G401.6 (cell line): ENCODE data around the gene CLRN1.

ENCODE experiments used
- FAIRE-seq: peaks from 2 replicates; lab custom pipeline; 2012; peaks lifted over from hg19 to GRCh38; lab: Jason Lieb, UNC

Gene CLRN1

DNA sequence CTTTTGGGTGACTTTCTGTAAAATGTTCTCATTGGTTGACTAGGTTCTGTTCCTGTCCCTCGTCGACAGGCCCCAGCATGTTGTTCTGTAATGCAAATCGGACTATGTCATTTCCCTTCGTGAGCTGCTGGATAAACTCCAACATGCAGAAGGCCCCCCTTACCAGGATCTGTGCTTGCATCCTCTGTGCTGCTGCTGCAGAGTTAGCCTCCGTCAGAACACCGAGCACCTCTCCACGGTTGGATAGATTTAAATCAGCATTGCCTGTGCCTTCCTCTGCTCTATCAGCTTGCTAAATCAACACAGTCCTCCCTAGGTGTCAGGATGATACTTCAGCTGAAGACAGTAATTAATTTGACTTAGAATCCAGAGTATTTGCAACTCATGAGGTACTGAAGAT is 54.6 kb downstream of the CLRN1 start:
- no peak for FAIRE-seq

DNA sequence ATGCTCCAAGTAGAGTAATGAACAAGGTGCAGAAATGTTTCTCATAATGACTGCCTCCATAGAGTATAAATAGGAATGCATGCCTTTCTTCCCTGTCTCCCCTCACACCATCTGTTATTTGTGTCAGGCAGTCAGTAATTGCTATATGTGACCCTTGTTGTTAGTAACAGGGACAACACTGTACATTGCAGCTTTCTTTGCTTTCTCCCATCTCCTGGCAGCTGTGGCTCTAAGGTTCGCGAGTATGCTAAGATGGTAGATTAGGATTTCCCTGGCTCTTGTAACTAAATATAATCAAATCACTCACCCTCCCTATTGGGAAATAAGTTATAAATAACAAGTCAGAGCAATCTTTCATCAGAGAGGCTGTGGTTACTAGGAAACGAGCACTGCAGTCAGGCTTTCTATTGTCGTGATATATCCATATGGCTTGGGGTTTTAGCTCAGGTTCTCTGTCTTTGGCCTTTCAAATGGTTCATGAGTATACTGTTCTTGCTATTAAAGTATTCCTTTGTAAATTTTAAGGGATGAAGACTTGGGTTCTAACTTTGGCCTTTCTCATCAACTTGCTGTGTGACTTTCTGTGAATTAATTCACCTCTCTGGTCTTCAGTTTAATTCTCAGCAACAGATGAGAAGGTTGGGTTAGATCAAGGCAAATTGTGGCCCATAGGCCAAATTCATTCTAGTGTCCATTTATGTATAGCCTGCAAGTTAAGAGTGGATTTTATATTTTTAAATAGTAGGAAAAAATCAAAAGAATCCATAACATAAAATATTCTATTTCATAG is 59.2 kb downstream of the CLRN1 start:
- FAIRE-seq: no peak

DNA sequence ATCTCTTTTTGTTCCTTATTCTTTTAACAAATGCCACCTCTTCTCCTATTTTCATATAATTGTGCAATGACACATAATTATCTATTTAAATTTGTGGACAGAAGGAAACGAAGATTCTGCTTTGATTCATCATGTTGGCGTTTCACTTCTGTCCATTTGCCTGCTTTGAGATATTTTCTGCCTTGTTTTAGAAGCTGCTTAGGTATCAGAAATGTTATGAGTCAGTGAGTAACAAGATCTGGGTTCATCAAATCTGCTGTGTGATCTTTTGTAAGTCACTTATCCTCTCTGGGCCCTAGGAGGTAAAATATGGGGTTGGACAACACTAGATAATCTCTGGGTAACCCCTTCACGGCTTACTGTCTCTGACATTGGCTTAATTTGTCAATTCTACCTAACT is 60.0 kb downstream of the CLRN1 start:
- FAIRE-seq: no peak

DNA sequence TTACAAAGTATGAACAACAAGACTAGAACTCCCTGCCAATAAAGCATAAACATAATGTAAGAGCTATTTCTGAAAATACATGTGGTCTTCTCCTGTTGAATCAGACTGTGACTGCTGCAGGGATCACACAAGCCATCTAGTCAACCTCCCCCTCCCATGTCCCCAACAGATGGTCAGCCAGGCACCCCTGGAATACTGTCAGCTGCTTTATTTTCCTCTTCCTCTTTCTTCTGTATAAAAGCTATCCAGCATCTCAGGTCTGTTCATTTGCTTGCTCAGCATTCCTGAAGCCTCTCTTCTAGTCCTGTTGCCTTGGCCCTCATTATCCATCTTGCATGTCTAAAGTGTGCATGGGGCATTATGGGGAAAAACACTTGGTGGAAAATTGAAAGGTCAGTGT is 60.8 kb downstream of the CLRN1 start:
- no peak for FAIRE-seq

DNA sequence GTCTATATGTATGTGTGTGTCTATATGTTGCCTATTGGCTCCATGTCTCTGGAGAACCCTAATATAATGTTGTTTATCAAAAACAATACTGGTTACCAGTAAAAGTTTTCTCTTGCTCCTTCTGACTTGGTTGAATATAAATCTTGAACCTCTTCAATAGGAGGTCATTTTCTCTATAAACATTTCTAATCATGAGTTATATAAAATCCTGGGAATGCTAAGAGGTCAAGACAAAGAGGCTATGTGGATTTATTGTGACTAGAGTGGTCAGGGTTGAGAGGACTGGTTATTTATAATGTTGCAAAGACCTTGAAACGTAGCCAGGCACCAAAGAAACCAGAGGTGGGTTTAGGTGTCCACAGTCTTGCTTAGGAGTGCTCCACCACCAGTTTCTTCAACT is 66.1 kb downstream of the CLRN1 start:
- FAIRE-seq: no peak

DNA sequence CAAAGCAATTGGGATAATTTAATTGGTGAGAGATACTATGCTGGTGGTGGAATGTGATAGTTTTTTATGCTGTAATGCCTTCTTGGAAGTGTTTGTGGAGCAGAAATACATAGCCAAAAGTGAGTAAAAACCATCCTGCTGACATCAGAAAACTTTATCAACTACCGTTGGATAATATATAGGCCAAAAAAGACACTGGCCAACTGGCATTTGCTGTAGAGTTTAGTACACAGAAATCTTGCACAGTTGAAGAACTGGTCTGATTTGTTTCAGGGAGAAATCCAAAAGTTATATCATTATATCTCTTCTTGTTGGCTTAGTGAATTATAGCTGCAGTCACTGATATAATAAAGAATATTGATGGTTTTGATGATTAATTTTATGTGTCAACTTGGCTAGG is 66.8 kb downstream of the CLRN1 start:
- no peak for FAIRE-seq

DNA sequence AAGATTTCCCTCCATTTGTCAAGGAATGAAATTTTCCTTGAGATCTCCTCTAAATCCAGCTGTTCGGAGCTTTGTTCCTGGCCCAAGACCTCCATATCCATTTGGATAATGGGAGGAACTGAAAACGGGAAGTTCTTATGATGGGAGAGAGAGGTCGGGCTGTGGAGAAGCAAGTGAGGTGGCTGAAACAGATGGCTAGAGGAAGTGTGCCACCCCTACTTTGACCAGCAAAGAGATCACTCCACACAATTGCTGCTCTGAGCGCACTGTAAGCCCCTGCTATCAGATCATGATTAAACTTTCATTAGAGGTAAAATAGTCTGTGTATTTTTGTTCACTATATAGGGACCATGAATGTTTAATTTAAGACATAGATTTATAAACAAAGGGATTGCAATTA is 67.2 kb downstream of the CLRN1 start, which contains the start of gene MINDY4B:
Gene MINDY4B, minus strand, starts transcription at position 101 of the 400 bp plus-strand sequence. Its CDS starts 0 bp downstream, at position 101.
- FAIRE-seq: no peak

DNA sequence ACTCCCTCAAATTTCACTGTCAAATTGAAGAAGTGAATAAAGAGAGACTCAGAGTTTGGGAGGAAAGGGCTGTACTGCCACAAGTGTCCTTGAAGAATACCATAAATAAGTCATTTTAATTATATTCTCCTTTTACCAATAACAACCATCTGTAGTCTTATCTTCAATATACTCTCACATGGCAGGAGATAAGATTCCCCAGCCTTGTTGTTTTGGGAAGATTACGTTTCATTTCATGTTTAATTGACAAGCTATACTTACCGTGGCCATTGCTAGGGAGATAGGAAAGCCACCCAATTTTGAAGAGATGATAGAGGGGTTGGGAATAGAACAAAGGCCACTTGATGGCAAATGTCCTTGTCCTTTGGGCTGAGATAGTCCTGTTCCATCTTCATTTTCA is 69.5 kb downstream of the CLRN1 start:
- FAIRE-seq: no peak

DNA sequence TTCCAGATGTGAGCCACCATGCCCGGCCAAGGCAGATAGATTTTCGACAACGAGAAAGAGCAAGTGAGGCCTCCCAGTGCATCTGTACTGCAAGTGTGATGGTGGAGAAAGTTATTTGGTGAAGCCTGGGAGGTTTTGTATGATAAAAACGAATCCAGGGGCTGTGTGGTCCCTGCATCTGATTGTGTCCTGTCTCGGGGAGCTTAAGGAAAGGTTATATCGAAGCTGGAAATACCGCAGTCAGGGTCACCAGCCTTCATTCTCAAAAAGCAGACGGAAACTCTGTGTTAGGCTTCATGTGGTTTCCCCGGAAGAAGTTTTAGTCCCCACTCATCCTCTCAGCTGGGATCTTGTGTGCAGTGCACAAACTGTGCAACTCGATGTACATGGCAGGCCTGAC is 70.7 kb downstream of the CLRN1 start:
- FAIRE-seq: no peak

DNA sequence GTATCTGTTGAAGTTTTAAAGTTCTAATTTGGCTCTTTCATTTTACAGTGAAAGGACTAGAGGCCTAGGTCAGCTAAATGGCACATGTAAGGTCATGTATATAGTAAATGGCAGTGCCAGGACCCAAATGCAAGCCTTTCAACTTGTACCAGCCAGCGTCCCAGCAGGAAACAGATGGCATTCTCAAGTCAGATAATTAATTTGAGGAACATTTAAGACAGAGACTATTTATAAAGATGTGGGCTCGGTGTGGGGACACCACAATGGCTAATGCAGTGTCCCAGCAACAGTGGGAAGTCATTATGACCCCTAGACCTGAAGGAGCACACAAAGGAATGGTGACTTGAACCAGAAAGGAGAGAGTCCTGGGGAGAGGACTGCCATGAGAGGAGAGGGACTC is 73.4 kb downstream of the CLRN1 start:
- no peak for FAIRE-seq

DNA sequence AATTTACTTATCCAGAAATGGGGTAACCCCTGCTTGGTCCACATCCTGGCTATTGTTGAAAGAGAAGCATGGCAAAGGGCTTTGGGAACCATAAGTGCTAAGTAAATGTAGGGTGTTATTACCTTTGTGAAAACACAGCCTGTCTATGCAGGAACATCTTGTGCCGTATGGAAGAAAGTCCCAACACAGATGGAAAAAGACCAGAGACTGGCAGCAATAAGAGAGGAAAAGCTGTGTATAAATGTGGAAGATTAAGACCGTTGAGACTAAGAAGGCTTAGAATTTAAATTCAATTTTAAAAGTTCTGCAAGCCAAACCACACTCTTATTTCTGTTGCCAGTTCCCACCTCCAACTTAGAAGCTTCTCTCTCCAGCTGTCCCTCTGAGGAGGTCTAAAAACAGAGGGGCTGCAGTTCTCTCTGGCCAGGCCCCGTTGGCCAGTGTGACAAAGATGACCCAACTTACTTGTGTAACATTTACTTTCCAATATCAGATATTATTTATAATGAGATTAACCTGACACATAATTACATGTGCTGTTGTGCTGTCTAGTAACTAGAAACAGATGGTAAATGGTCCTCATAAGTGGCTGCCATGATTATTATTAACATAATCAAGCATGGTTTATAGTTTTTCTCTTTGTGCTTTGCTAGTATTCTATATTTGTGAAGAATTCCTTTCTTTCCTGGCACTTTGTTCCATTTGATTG is 74.3 kb downstream of the CLRN1 start:
- FAIRE-seq: no peak

DNA sequence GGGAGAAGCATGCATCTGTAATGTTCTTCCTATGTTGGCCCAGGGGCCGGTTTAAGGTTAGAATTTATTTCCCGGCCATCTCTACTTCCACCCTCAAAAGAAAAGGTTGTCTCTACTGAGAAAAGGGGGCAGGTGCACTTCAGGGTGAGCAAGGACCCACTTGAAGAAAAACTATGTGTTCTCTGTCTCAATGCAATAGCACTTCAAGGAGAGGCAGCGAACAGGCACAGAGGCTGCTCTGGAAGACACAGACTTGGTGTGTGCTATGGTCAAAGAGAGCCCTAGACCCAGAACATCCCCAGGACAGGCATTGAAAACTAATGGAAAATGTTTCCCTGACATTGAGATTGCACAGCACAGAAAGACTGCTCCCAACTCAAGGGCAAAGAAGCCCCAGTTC is 74.9 kb downstream of the CLRN1 start:
- no peak for FAIRE-seq

DNA sequence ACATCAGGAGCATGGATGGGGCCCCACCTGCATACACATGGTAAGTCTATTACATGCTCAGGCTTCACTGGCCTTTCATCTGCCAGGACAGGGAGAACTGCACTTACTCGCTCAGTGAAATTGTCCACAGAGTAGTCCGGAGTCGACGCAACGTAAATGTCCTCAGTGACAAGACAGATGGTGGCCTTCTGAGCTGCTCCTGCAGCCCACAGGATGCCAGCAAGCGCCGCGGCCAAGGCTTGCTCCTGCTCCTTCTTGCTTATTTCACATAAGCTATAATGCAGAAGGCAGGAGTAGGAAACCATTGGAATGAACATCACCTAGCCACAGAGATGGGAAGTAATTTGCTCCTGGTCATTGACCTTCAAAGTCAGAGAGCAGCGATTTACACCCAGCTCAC is 81.7 kb downstream of the CLRN1 start:
- FAIRE-seq: no peak

DNA sequence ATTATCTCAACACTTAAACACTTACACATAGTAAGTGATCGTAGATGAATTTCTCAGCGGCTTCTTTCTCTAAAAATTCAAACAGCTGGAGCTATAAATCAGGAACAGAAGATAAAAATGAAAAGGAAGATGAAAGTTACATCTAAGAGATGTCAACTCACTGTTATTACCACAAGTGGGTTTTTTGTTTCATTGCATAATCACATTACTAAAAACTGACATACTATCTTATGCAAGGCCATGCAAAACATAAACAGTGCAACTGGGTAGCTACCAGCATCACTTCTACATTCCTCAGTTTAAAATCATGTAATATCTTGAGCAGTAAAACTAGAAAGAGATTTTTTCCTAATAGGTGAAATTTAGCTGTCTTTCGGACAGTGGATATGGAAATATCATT is 82.2 kb downstream of the CLRN1 start:
- no peak for FAIRE-seq

DNA sequence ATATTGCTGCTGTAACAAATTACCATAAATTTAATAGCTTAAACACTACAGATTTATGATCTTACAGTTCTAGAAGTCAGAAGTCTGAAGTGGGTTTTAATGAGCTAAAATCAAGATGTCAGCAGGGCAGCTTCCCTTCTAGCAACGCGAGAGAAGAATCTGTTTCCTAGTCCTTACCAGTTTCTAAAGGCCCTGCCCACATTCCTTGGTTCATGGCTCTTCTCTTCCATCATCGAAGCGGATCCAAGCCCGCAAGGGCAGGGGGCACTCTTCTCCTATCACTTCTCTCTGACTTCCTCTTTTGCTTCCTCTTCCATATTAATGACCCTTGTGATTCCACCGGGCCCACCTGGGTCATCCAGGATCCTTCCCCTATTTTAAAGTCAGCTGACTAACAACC is 83.4 kb downstream of the CLRN1 start:
- FAIRE-seq: no peak

DNA sequence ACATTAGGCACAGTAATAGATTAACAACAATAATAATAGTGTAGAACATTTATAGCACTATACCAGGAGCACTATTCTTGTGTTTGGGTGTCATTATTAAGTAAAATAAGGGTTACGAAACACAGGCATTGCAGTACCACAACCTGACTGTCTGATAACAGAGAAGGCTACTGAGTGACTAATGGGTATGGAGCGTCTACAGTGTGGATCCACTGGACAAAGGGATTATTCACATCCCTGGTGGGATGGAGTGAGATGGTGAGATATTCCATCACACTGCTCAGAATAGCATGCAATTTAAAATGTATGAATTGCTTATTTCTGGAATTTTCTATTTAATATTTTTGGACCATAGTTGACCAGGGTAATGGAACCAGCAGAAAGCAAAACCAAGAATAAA is 85.5 kb downstream of the CLRN1 start:
- no peak for FAIRE-seq

DNA sequence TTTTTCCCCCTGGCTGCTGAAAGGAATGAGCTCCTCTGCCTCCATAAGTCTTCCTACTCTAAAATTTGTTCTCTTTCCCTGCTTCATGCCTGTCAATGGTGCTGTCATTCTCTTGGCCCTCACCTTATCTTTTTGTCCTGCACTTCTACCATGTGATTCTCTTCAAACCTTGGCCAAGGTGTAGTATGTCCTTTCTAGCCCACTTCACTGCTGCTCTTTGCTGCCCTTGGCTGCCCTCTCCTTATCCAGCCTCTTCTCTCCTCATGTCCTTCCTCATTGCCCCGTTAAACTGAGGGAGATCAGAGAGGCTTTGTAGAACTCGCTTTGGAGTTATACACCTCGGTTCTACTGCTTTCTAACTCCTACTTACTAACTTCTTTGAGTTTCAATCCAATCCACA is 87.0 kb downstream of the CLRN1 start:
- no peak for FAIRE-seq

DNA sequence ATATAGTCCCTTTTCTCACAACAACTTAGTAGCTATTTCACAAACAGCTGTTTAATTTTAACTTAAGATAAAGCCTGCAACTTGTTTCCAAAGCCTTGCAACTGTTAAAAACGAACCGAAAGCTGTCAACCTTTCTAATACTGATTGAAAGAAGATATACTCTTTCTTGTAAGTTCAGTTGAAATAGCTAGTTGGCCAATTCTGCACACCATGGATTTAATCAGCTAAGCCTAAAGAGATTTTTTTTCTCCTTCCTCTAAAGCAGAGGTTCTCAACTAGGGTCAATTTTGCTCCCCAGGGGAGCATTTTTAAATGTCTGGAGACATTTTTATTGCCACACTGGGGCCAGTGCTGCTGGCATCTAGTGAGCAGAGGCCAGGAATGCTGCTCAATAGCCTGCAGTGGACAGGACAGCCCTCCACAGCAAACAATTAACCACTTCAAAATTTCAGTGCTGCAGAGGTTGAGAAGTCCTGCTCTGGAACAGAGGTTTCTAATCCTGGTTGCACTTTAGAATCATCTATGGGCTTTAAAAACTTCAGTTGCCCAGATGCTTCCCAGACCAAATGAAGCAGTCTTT is 93.4 kb downstream of the CLRN1 start:
- no peak for FAIRE-seq

DNA sequence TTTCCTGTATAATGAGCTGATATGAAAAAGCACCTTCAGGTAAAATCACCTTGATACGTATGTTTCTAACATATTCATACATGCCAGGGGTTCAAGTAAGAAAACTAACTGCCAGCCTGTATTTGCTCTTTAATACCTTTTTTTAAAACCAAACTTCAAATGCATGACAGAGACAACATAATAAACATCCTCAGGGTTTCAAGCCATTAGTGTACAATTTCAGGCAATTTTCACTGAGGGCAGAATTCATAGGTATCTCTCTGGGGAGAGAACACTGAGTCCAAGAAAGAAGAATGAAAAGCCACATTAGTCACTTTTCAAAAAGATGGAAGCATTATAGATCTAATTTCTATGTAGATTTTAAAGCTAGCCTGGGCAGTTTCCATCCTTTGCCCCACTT is 94.2 kb downstream of the CLRN1 start:
- no peak for FAIRE-seq

DNA sequence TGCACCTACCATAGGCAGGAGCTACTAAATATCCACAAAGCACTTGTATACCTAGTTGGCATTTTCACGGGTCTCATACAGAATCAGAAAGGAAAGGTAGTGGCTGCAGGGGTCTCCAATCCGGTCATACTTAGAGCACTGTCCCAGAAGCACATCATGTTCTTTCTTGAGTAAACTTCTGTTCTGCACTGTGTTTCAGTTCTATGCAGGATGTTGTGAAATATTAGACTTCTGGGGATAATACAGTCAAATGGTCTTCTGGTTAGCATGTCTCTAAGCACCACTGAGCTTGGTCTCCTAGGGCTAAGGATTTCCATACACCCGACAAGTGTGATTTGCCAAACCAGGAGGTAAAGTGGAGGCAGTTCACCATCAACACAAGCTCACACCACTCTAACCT is 95.2 kb downstream of the CLRN1 start:
- no peak for FAIRE-seq

DNA sequence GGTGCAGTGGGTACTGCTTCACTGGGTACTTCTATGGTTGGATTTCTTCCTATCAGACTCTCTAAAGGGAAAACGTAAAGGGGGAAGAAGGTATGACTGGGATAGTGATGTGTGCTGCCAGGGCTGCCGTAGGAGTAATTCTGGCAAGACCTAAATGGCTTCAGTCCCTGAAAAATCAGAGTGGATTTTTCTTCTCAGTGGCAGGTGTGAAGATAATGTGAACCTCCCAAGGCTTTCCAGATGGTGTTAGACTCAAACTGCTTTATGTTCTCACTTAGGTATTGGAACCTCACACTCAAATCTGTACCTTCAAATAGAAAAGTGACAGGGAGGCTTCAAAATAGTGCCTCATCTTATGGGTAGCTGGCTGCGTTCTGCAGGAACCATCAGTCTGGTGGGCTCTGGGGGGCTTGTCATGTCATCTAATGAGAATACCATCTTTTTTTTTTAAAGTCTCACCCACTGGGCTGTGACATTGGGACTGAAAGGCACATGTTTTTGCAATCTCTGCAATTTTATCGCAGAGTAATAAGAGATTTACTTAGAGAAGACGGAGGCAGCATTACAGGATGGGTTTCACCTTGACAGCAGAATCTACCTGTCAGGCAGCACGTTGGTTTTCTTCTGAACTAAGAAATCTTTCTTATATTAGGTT is 95.8 kb downstream of the CLRN1 start:
- FAIRE-seq: no peak
